Measurements from ENCODE around the gene STARD5.

GRCh38 chr15:81268881-81269601, 54.9 kb downstream of the STARD5 start:
- TF ChIP-seq, protein P1, sequence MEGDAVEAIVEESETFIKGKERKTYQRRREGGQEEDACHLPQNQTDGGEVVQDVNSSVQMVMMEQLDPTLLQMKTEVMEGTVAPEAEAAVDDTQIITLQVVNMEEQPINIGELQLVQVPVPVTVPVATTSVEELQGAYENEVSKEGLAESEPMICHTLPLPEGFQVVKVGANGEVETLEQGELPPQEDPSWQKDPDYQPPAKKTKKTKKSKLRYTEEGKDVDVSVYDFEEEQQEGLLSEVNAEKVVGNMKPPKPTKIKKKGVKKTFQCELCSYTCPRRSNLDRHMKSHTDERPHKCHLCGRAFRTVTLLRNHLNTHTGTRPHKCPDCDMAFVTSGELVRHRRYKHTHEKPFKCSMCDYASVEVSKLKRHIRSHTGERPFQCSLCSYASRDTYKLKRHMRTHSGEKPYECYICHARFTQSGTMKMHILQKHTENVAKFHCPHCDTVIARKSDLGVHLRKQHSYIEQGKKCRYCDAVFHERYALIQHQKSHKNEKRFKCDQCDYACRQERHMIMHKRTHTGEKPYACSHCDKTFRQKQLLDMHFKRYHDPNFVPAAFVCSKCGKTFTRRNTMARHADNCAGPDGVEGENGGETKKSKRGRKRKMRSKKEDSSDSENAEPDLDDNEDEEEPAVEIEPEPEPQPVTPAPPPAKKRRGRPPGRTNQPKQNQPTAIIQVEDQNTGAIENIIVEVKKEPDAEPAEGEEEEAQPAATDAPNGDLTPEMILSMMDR (IDR thresholded peaks at IDR 0.05) = no peak
- TF ChIP-seq POLR2A (IDR thresholded peaks at IDR 0.05) (no peak), EP300 (IDR thresholded peaks at IDR 0.05) (no peak)

Data from tibial nerve (tissue), 4 donors.